GM19239 (cell line): ENCODE results near the gene SLC25A20.
"Not testable (repeated sequence)": the region's sequence is repeated elsewhere in the genome, so short reads cannot be mapped to it uniquely, and the experiment has no call there.

Source experiments
- DNase-seq: peaks from one replicate; pipeline ENCODE4 v3.0.0; 2011; ENCODE audit warnings: low spot score; ENCODE audit not compliant: insufficient read length
- FAIRE-seq: peaks from 2 replicates; lab custom pipeline; 2011; peaks lifted over from hg19 to GRCh38; lab: Jason Lieb, UNC

SLC25A20 gene

GRCh38 chr3:48898383-48899234, at the start of gene SLC25A20:
Gene SLC25A20 (minus strand): TSS chr3:48898882. CDS start chr3:48898794, 88 bp downstream.
- peak; percentile 93 for FAIRE-seq
- peak; percentile 90 for DNase-seq

- FAIRE-seq (no peak), DNase-seq (no peak)
These were observed 47.3 kb upstream of the SLC25A20 start for GRCh38 chr3:48945891-48946549.

GRCh38 chr3:48945432-48945831, 46.8 kb upstream of the SLC25A20 start:
- DNase-seq (no peak), FAIRE-seq (no peak)

- FAIRE-seq = no peak
- no peak for DNase-seq
These were observed 40.0 kb upstream of the SLC25A20 start for GRCh38 chr3:48938689-48939088.

GRCh38 chr3:48938156-48938555, 39.5 kb upstream of the SLC25A20 start:
- no peak for FAIRE-seq
- no peak for DNase-seq

GRCh38 chr3:48935530-48935929, 36.8 kb upstream of the SLC25A20 start:
- no peak for DNase-seq
- no peak for FAIRE-seq

- DNase-seq = no peak
- no peak for FAIRE-seq
These were observed 35.8 kb upstream of the SLC25A20 start for GRCh38 chr3:48934333-48934991.

GRCh38 chr3:48931944-48932580, 33.4 kb upstream of the SLC25A20 start:
- FAIRE-seq (no peak), DNase-seq (no peak)

- FAIRE-seq = no peak
- DNase-seq = no peak
These were observed 31.9 kb upstream of the SLC25A20 start for GRCh38 chr3:48930590-48930989.

GRCh38 chr3:48929358-48930035, 30.8 kb upstream of the SLC25A20 start:
- FAIRE-seq (no peak), DNase-seq (no peak)

GRCh38 chr3:48928679-48929078, 30.0 kb upstream of the SLC25A20 start:
- no peak for DNase-seq
- no peak for FAIRE-seq

- DNase-seq = no peak
- FAIRE-seq = no peak
These were observed 29.2 kb upstream of the SLC25A20 start for GRCh38 chr3:48927928-48928327.

GRCh38 chr3:48926425-48927392, 28.0 kb upstream of the SLC25A20 start:
- no peak for DNase-seq
- FAIRE-seq = peak; percentile 18

- peak; percentile 92 for FAIRE-seq
These were observed 20.8 kb upstream of the SLC25A20 start for GRCh38 chr3:48919215-48920138.

GRCh38 chr3:48918388-48919214, 19.9 kb upstream of the SLC25A20 start, which contains the start of gene ARIH2:
Gene ARIH2 (plus strand): TSS chr3:48918842. CDS start chr3:48927559, 8,717 bp downstream.
- DNase-seq (peak; percentile 90), FAIRE-seq (no peak)

More at GRCh38 chr3:48919215-48920138, 20.8 kb upstream of the SLC25A20 start:
- peak; percentile 44 for DNase-seq

- DNase-seq (no peak), FAIRE-seq (no peak)
These were observed 16.6 kb upstream of the SLC25A20 start for GRCh38 chr3:48915296-48915695.

GRCh38 chr3:48907026-48907425, 8.3 kb upstream of the SLC25A20 start:
- DNase-seq, FAIRE-seq: not testable (repeated sequence)
